SK-N-SH treated with all-trans-retinoic acid at 6 μM for 48 hours (cell line): ENCODE data around the gene NBAS.

Experiments
- CSDC2 ChIP-seq: fragments of 250-450 bp; sonication (Bioruptor Pico); IDR thresholded peaks from 2 replicates; pipeline ENCODE4 v1.5.0; 2020; ENCODE audit warnings: mild to moderate bottlenecking, moderate library complexity
- TCF4 ChIP-seq: fragments of 250-450 bp; sonication (Bioruptor Pico); IDR thresholded peaks from 2 replicates; pipeline ENCODE4 v1.8.0; 2021; ENCODE audit warnings: mild to moderate bottlenecking, moderate library complexity, borderline replicate concordance
- ZFP30 ChIP-seq: fragments of 450-650 bp; formaldehyde crosslinking; IDR thresholded peaks from 2 replicates; pipeline ENCODE4 v1.5.0; 2022; ENCODE audit warnings: mild to moderate bottlenecking, moderate library complexity
- ZNF8 ChIP-seq: fragments of 450-650 bp; formaldehyde crosslinking; IDR thresholded peaks from 2 replicates; pipeline ENCODE4 v1.5.0; 2020; ENCODE audit warnings: mild to moderate bottlenecking, moderate library complexity

GRCh38 chr2:15224641-15225040, 336.5 kb downstream of the NBAS start:
- no peak for TF ChIP-seq ZFP30
- TF ChIP-seq ZNF8 (CRISPR knock-in tag) = no peak
- no peak for TF ChIP-seq CSDC2
- TF ChIP-seq TCF4 (CRISPR knock-in tag) = no peak
